ENCODE measurements around the gene DNAH5. TPM values are rescaled to one million over a fixed set of nuclear protein-coding genes. Genes with fewer than 3 reads are reported as not detected.

Gene DNAH5
- total and polyA plus RNA-seq, 2 donors = 0.24 to 0.25 TPM

DNA sequence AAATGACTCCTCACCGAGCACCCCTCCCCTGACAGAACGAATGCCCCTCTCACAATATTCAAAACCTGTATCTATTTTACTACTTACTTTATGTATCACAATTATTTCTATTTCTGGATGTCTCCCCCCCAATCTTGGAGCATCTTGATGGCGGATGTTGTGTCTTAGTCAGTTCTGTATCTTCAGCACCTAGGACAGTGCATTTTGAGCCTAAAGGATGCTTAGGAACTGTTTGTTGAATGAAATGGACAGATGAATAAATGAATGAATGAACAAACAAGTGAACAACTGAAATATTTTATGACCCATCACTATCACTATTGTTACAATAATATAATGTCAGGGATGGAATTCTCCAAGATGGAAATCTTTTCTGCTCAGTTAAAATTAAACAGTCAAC is 295.7 kb downstream of the DNAH5 start:
- Histone ChIP-seq H3K27ac (ENCODE audit: low read depth in 1 of 2, low read length in 1 of 2) (no peak overlapping the region), H3K36me3 (ENCODE audit: control insufficient read depth in 2 of 2, insufficient read depth in 2 of 2, low read length in 1 of 2) (no peaks in the 10 kb centered on the region), H3K27me3 (ENCODE audit: control insufficient read depth in 2 of 2, insufficient read depth in 1 of 2, low read length in 1 of 2) (no peaks in the 10 kb centered on the region), H3K4me3 (ENCODE audit: low read length in 2 of 2) (no peak overlapping the region), H3K9me3 (ENCODE audit: control insufficient read depth in 2 of 2, insufficient read depth in 1 of 2, low read length in 1 of 2) (no peaks in the 10 kb centered on the region), H3K4me1 (ENCODE audit: control insufficient read depth in 2 of 2, insufficient read depth in 2 of 2, low read length in 2 of 2) (no peaks in the 10 kb centered on the region)
- DNase-seq (ENCODE audit: low read depth in 6 of 9, low spot score in 9 of 9) = no peak
- 87% methylated on average over 3 of the region's 3 CpGs for WGBS

DNA sequence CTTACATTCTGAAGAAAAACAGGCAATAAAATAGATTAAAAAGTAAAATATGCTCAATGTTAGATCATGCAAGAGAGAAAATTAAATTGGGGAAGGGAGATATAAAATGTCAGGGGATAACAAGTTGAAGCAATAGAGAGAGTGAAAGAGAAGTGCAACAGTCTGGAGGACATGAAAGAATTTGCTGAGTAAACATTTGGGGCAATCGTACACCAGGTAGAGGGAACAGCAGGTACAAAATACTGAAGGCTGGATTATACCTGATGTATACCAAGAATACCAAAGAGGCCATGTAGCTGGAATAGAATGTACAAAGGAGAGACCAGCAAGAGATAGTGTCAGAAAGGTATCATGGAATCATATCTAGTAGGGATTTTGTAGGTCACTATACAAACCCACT is 300.8 kb downstream of the DNAH5 start:
- H3K27ac ChIP-seq (ENCODE audit: low read depth in 1 of 2, low read length in 1 of 2) = no peak overlapping the region
- no peaks in the 10 kb centered on the region for H3K36me3 ChIP-seq (ENCODE audit: control insufficient read depth in 2 of 2, insufficient read depth in 2 of 2, low read length in 1 of 2)
- no peaks in the 10 kb centered on the region for H3K4me1 ChIP-seq (ENCODE audit: control insufficient read depth in 2 of 2, insufficient read depth in 2 of 2, low read length in 2 of 2)
- no peaks in the 10 kb centered on the region for H3K27me3 ChIP-seq (ENCODE audit: control insufficient read depth in 2 of 2, insufficient read depth in 1 of 2, low read length in 1 of 2)
- no peaks in the 10 kb centered on the region for H3K9me3 ChIP-seq (ENCODE audit: control insufficient read depth in 2 of 2, insufficient read depth in 1 of 2, low read length in 1 of 2)
- DNase-seq (ENCODE audit: low read depth in 6 of 9, low spot score in 9 of 9) = no peak
- 89% methylated on average over 1 of the region's 1 CpG for WGBS
- no peak overlapping the region for H3K4me3 ChIP-seq (ENCODE audit: low read length in 2 of 2)

DNA sequence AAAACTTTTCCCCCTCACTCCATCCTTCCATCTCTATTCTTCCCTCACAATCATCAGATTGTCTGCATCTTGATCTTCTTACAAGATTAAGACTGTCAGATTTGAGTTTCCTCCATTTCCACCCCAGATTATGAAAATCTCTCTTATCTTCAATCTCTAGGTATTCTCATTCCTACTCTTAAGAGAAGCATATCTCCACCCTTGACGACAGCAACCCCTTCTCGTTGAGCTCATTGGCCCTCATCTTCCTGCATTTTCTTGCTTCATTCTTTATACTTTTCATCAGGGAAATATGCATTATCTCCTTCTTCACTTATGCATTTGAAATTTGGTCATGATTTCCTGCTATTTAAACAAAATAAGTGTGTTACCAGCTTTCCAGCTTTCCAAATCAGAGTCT is 301.3 kb downstream of the DNAH5 start:
- Histone ChIP-seq H3K4me1 (ENCODE audit: control insufficient read depth in 2 of 2, insufficient read depth in 2 of 2, low read length in 2 of 2) (no peaks in the 10 kb centered on the region), H3K27me3 (ENCODE audit: control insufficient read depth in 2 of 2, insufficient read depth in 1 of 2, low read length in 1 of 2) (no peaks in the 10 kb centered on the region), H3K9me3 (ENCODE audit: control insufficient read depth in 2 of 2, insufficient read depth in 1 of 2, low read length in 1 of 2) (no peaks in the 10 kb centered on the region), H3K4me3 (ENCODE audit: low read length in 2 of 2) (no peak overlapping the region), H3K36me3 (ENCODE audit: control insufficient read depth in 2 of 2, insufficient read depth in 2 of 2, low read length in 1 of 2) (no peaks in the 10 kb centered on the region), H3K27ac (ENCODE audit: low read depth in 1 of 2, low read length in 1 of 2) (no peak overlapping the region)
- no peak for DNase-seq (ENCODE audit: low read depth in 6 of 9, low spot score in 9 of 9)
- WGBS = 94% methylated on average over 2 of the region's 2 CpGs

Other genes starting within 250 kb of the DNAH5 start
- 26.9 TPM for gene TRIO, start 198.7 kb upstream of the DNAH5 start, total RNA-seq
- 52.1 TPM for gene TRIO, start 198.7 kb upstream of the DNAH5 start, polyA plus RNA-seq